B cell (primary cell): ENCODE data around the gene TMEM208.

Source experiments
- CTCF ChIP-seq: fragments of 200-600 bp; IDR thresholded peaks from one replicate; pipeline ENCODE4 v1.8.0; 2022; ENCODE audit warnings: antibody characterized with exemption, mild to moderate bottlenecking
- EZH2 ChIP-seq: IDR thresholded peaks from 2 replicates; pipeline ENCODE4 v1.6.1; 2012; ENCODE audit warnings: borderline replicate concordance, low read depth, mild to moderate bottlenecking, moderate library complexity, low read length; ENCODE audit not compliant: insufficient read depth, poor library complexity, severe bottlenecking

GRCh38 chr16:67197704-67198103, 29.2 kb upstream of the TMEM208 start:
- no peak for TF ChIP-seq CTCF
- TF ChIP-seq EZH2 = no peak
